Neural crest cell (in vitro differentiated cells): ENCODE data around the gene CELA2A. TPM values are rescaled to one million over a fixed set of nuclear protein-coding genes. Genes with fewer than 3 reads are reported as not detected.
A peak's percentile ranks its signal among the peaks of the same experiment; 100 is the strongest.
"Not testable (repeated sequence)": the region's sequence is repeated elsewhere in the genome, so short reads cannot be mapped to it uniquely, and the experiment has no call there.

Experiments used
- DNase-seq: peaks from one replicate; pipeline ENCODE4 v3.0.0; 2021; ENCODE audit warnings: low read depth, mixed read lengths, low spot score
- H3K27ac Mint-ChIP-seq: one replicate; pipeline ENCODE4 v1.8.0; 2021; ENCODE audit warnings: mild to moderate bottlenecking, mixed read lengths; ENCODE audit not compliant: unreplicated experiment
- H3K27me3 Mint-ChIP-seq: 2 replicates; pipeline ENCODE4 v1.8.0; 2021; ENCODE audit warnings: low read depth, mild to moderate bottlenecking, mixed read lengths
- H3K36me3 Mint-ChIP-seq: 2 replicates; pipeline ENCODE4 v1.8.0; 2021; ENCODE audit warnings: low read depth, mild to moderate bottlenecking, mixed read lengths
- H3K4me1 Mint-ChIP-seq: 2 replicates; pipeline ENCODE4 v1.8.0; 2021; ENCODE audit warnings: mixed read lengths
- H3K4me3 Mint-ChIP-seq: one replicate; pipeline ENCODE4 v1.8.0; 2021; ENCODE audit warnings: mild to moderate bottlenecking, mixed read lengths
- H3K9me3 Mint-ChIP-seq: 2 replicates; pipeline ENCODE4 v1.8.0; 2021; ENCODE audit warnings: mixed read lengths
- CTCF ChIP-seq: fragments of 200-600 bp; sonication (generic); conservative IDR thresholded peaks from 2 replicates; pipeline ENCODE4 v1.5.0; 2021; ENCODE audit warnings: antibody characterized with exemption, mild to moderate bottlenecking
- total RNA-seq: library from RNA; stranded (reverse); gene quantifications from 2 replicates; pipeline ENCODE4 v1.2.1, GENCODE V29; 2021

CELA2A gene
- total RNA-seq, 1 donor from 2014 or later = not detected

DNA sequence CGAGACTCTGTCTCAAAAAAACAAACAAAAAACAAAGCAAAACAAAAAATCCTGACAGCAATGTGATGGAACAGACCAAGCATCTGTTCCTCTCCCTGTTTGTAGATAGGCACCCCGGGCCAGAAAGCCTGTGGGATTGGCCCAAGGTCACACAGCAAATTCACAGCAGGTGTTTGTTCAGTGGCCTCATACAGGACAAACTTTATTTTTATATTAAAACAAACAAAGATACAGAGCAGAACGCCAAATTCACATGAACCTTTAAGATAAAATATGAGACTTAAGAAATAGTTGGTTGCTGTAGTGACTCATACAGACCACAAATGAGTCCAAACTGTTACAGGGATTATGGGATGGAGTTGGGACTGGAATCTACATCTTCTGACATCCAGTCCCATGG, 2.3 kb upstream of the CELA2A start:
- Mint-ChIP-seq H3K27me3 (no peaks in the 10 kb centered on the region), H3K4me1 (no peaks in the 10 kb centered on the region), H3K4me3 (no peak overlapping the region), H3K27ac (no peak overlapping the region), H3K36me3 (no peaks in the 10 kb centered on the region), H3K9me3 (no peaks in the 10 kb centered on the region)
- DNase-seq = no peak
- no peak for TF ChIP-seq CTCF

DNA sequence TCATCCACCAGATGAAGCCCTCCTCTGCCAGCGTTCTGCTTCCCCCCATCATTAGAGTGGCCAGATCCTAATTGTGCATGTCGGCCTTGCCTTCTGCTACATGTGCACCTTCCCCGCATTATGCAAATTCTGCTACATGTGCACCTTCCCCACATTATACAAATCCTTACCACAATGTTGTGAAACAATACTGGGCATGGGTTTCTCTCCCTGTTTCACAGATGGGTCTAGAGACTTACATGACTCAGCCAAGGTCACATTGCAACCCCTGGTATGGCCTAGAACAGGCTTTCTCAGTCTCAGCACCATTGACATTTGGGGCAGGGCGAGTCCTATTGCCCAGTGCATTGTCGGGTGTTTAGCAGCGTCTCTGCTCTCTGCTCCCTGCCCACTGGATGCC, 1.0 kb upstream of the CELA2A start:
- H3K4me1 Mint-ChIP-seq = peaks cover 6% of the 10 kb centered on the region
- no peaks in the 10 kb centered on the region for H3K27me3 Mint-ChIP-seq
- no peak for DNase-seq
- no peaks in the 10 kb centered on the region for H3K9me3 Mint-ChIP-seq
- no peak for TF ChIP-seq CTCF
- H3K4me3 Mint-ChIP-seq = no peak overlapping the region
- H3K36me3 Mint-ChIP-seq = no peaks in the 10 kb centered on the region
- H3K27ac Mint-ChIP-seq = no peak overlapping the region

GRCh38 chr1:15457585-15457984, 1.1 kb downstream of the CELA2A start:
- DNase-seq = no peak
- no peaks in the 10 kb centered on the region for H3K36me3 Mint-ChIP-seq
- H3K4me1 Mint-ChIP-seq = peaks cover 6% of the 10 kb centered on the region
- no peaks in the 10 kb centered on the region for H3K27me3 Mint-ChIP-seq
- no peak overlapping the region for H3K27ac Mint-ChIP-seq
- H3K9me3 Mint-ChIP-seq = no peaks in the 10 kb centered on the region
- TF ChIP-seq CTCF = no peak
- no peak overlapping the region for H3K4me3 Mint-ChIP-seq

DNA sequence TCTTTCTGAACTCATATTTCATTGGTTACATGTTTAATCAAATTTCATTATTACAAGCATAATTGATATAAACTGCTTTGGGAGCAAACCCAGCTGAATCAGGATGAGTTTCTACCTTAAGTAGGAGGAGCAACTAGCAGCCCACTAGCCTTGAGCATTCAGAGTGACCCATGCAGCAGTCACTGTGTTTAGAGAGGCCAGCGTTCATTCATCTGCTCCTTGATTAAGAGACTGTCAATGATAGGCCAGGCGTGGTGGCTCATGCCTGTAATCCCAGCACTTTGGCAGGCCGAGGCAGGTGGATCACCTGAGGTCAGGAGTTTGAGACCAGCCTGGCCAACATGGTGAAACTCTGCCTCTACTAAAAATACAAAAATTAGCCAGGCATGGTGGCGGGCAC, 1.9 kb downstream of the CELA2A start:
- H3K27me3 Mint-ChIP-seq, DNase-seq, H3K4me1 Mint-ChIP-seq, H3K27ac Mint-ChIP-seq, H3K36me3 Mint-ChIP-seq, H3K9me3 Mint-ChIP-seq, H3K4me3 Mint-ChIP-seq: not testable (repeated sequence)

- Mint-ChIP-seq H3K36me3 (no peaks in the 10 kb centered on the region), H3K4me1 (peaks cover 12% of the 10 kb centered on the region), H3K27me3 (no peaks in the 10 kb centered on the region), H3K4me3 (no peak overlapping the region), H3K9me3 (no peaks in the 10 kb centered on the region), H3K27ac (no peak overlapping the region)
- DNase-seq = no peak
- TF ChIP-seq CTCF = no peak
These were observed 3.5 kb downstream of the CELA2A start for GRCh38 chr1:15459771-15460707.

GRCh38 chr1:15460708-15461095, 4.2 kb downstream of the CELA2A start:
- no peak for DNase-seq
- no peak overlapping the region for H3K4me3 Mint-ChIP-seq
- H3K36me3 Mint-ChIP-seq = no peaks in the 10 kb centered on the region
- peaks cover 12% of the 10 kb centered on the region for H3K4me1 Mint-ChIP-seq
- H3K27me3 Mint-ChIP-seq = no peaks in the 10 kb centered on the region
- H3K9me3 Mint-ChIP-seq = no peaks in the 10 kb centered on the region
- TF ChIP-seq CTCF = no peak
- H3K27ac Mint-ChIP-seq = peak overlapping the region; percentile 8

GRCh38 chr1:15463064-15463800, 6.7 kb downstream of the CELA2A start:
- not testable (repeated sequence) for H3K27ac Mint-ChIP-seq, H3K9me3 Mint-ChIP-seq, H3K27me3 Mint-ChIP-seq, H3K36me3 Mint-ChIP-seq, H3K4me3 Mint-ChIP-seq, DNase-seq
- peaks cover 12% of the 10 kb centered on the region for H3K4me1 Mint-ChIP-seq

- not testable (repeated sequence) for H3K9me3 Mint-ChIP-seq, H3K27me3 Mint-ChIP-seq, H3K4me3 Mint-ChIP-seq, DNase-seq, H3K27ac Mint-ChIP-seq, H3K36me3 Mint-ChIP-seq
- H3K4me1 Mint-ChIP-seq = peaks cover 12% of the 10 kb centered on the region
These were observed 7.4 kb downstream of the CELA2A start for GRCh38 chr1:15463926-15464322.
